Esophagus (tissue), 2 donors: ENCODE data around the gene PARP8. TPM values are rescaled to one million over a fixed set of nuclear protein-coding genes. Genes with fewer than 3 reads are reported as not detected.

Source experiments
- H3K27ac ChIP-seq, 2 donors: one replicate each; pipeline ENCODE4 v1.5.1; 2013; ENCODE audit warnings: low read depth in 2 of 2, mild to moderate bottlenecking in 2 of 2, inconsistent platforms in 1 of 2, low read length in 1 of 2, moderate library complexity in 1 of 2
- H3K27me3 ChIP-seq, 2 donors: one replicate each; pipeline ENCODE4 v1.6.1; 2013; ENCODE audit warnings: low read length in 2 of 2, control low read depth in 1 of 2, mild to moderate bottlenecking in 1 of 2; ENCODE audit not compliant: insufficient read depth in 2 of 2, control insufficient read depth in 1 of 2
- H3K36me3 ChIP-seq, 2 donors: one replicate each; pipeline ENCODE4 v1.6.1; 2013; ENCODE audit warnings: low read length in 1 of 2; ENCODE audit not compliant: control insufficient read depth in 2 of 2, insufficient read depth in 2 of 2
- H3K4me1 ChIP-seq, 2 donors: one replicate each; pipeline ENCODE4 v1.6.1; 2013; ENCODE audit warnings: low read length in 1 of 2; ENCODE audit not compliant: control insufficient read depth in 2 of 2, insufficient read depth in 2 of 2
- H3K4me3 ChIP-seq, 2 donors: one replicate each; pipeline ENCODE4 v1.5.1; 2013; ENCODE audit warnings: low read length in 2 of 2, mild to moderate bottlenecking in 2 of 2, low read depth in 1 of 2, moderate library complexity in 1 of 2
- H3K9me3 ChIP-seq, 2 donors: one replicate each; pipeline ENCODE4 v1.6.1; 2013; ENCODE audit warnings: mild to moderate bottlenecking in 2 of 2, low read depth in 1 of 2, low read length in 1 of 2, moderate library complexity in 1 of 2; ENCODE audit not compliant: control insufficient read depth in 2 of 2, insufficient read depth in 1 of 2
- WGBS, 2 donors: extraction: QIAGEN DNeasy Blood & Tissue Kit; methylation state at CpG; one replicate each; pipeline ENCODE4 v1.1.7; 2013; 5-methylcytosine and 5-hydroxymethylcytosine counted together
- polyA plus RNA-seq, 2 donors: library from polyadenylated mRNA; stranded (reverse); fragments of 200-250 nt; gene quantifications; one replicate each; pipeline ENCODE4 v1.2.3, GENCODE V29; 2013
- donor health status: healthy with polysubstance abuse.
- donor health status: Bipolar disorder and iron deficiency.

Gene PARP8
- polyA plus RNA-seq, 2 donors: 4.5 to 5.6 TPM

GRCh38 chr5:50730841-50731240, 64.4 kb downstream of the PARP8 start:
- H3K4me1 ChIP-seq: peaks cover 0 to 3% of the 10 kb centered on the region in 2 donors
- H3K36me3 ChIP-seq: no peaks in the 10 kb centered on the region
- 60 to 66% methylated on average over 4 of the region's 4 CpGs for WGBS, 2 donors
- no peak overlapping the region for H3K27ac ChIP-seq
- H3K4me3 ChIP-seq: no peak overlapping the region
- H3K9me3 ChIP-seq: no peaks in the 10 kb centered on the region
- H3K27me3 ChIP-seq: no peaks in the 10 kb centered on the region

GRCh38 chr5:50733741-50734140, 67.3 kb downstream of the PARP8 start:
- 92 to 93% methylated on average over 3 of the region's 3 CpGs for WGBS, 2 donors
- H3K36me3 ChIP-seq: no peaks in the 10 kb centered on the region
- H3K9me3 ChIP-seq: no peaks in the 10 kb centered on the region
- H3K4me1 ChIP-seq: no peaks in the 10 kb centered on the region
- no peaks in the 10 kb centered on the region for H3K27me3 ChIP-seq
- no peak overlapping the region for H3K4me3 ChIP-seq
- H3K27ac ChIP-seq: no peak overlapping the region

- no peaks in the 10 kb centered on the region for H3K27me3 ChIP-seq
- no peak overlapping the region for H3K27ac ChIP-seq
- no peak overlapping the region for H3K4me3 ChIP-seq
- H3K4me1 ChIP-seq: no peaks in the 10 kb centered on the region
- no peaks in the 10 kb centered on the region for H3K36me3 ChIP-seq
- H3K9me3 ChIP-seq: no peaks in the 10 kb centered on the region
- WGBS, 2 donors: 90 to 91% methylated on average over 1 of the region's 1 CpG
Measured at GRCh38 chr5:50738864-50739263, 72.4 kb downstream of the PARP8 start.

- H3K27ac ChIP-seq: no peak overlapping the region
- H3K27me3 ChIP-seq: no peaks in the 10 kb centered on the region
- H3K36me3 ChIP-seq: no peaks in the 10 kb centered on the region
- H3K4me1 ChIP-seq: no peaks in the 10 kb centered on the region
- H3K9me3 ChIP-seq: no peaks in the 10 kb centered on the region
- 86 to 96% methylated on average over 4 of the region's 4 CpGs for WGBS, 2 donors
- H3K4me3 ChIP-seq: no peak overlapping the region
Measured at GRCh38 chr5:50740832-50741231, 74.4 kb downstream of the PARP8 start.

GRCh38 chr5:50744776-50745175, 78.3 kb downstream of the PARP8 start:
- no peaks in the 10 kb centered on the region for H3K4me1 ChIP-seq
- WGBS, 2 donors: 8 to 12% methylated on average over 2 of the region's 2 CpGs
- H3K27ac ChIP-seq: no peak overlapping the region
- no peaks in the 10 kb centered on the region for H3K36me3 ChIP-seq
- H3K4me3 ChIP-seq: peak overlapping the region in 1 of 2 donors; percentile 15
- H3K27me3 ChIP-seq: no peaks in the 10 kb centered on the region
- no peaks in the 10 kb centered on the region for H3K9me3 ChIP-seq

- Histone ChIP-seq H3K36me3 (no peaks in the 10 kb centered on the region), H3K27me3 (no peaks in the 10 kb centered on the region), H3K4me1 (no peaks in the 10 kb centered on the region), H3K27ac (no peak overlapping the region), H3K4me3 (peak overlapping the region in 1 of 2 donors; percentile 15), H3K9me3 (no peaks in the 10 kb centered on the region)
- WGBS, 2 donors: 65 to 72% methylated on average over 3 of the region's 3 CpGs
Measured at GRCh38 chr5:50745221-50745910, 78.9 kb downstream of the PARP8 start.

- Histone ChIP-seq H3K27me3 (no peaks in the 10 kb centered on the region), H3K27ac (no peak overlapping the region), H3K9me3 (no peaks in the 10 kb centered on the region), H3K4me3 (no peak overlapping the region), H3K36me3 (no peaks in the 10 kb centered on the region), H3K4me1 (no peaks in the 10 kb centered on the region)
- 67 to 80% methylated on average over 2 of the region's 2 CpGs for WGBS, 2 donors
Measured at GRCh38 chr5:50749181-50749580, 82.7 kb downstream of the PARP8 start.

- Histone ChIP-seq H3K36me3 (no peaks in the 10 kb centered on the region), H3K4me1 (no peaks in the 10 kb centered on the region), H3K27ac (no peak overlapping the region), H3K9me3 (no peaks in the 10 kb centered on the region), H3K27me3 (no peaks in the 10 kb centered on the region), H3K4me3 (no peak overlapping the region)
- WGBS, 2 donors: 69 to 85% methylated on average over 3 of the region's 3 CpGs
Measured at GRCh38 chr5:50749873-50750272, 83.4 kb downstream of the PARP8 start.

- Histone ChIP-seq H3K36me3 (no peaks in the 10 kb centered on the region), H3K27ac (no peak overlapping the region), H3K4me1 (no peaks in the 10 kb centered on the region), H3K4me3 (no peak overlapping the region), H3K9me3 (no peaks in the 10 kb centered on the region), H3K27me3 (no peaks in the 10 kb centered on the region)
- WGBS, 2 donors: 67 to 68% methylated on average over 5 of the region's 5 CpGs
Measured at GRCh38 chr5:50751064-50751657, 84.7 kb downstream of the PARP8 start.

GRCh38 chr5:50752800-50753199, 86.4 kb downstream of the PARP8 start:
- Histone ChIP-seq H3K36me3 (no peaks in the 10 kb centered on the region), H3K9me3 (no peaks in the 10 kb centered on the region), H3K27ac (no peak overlapping the region), H3K27me3 (no peaks in the 10 kb centered on the region), H3K4me3 (no peak overlapping the region), H3K4me1 (no peaks in the 10 kb centered on the region)
